HG03097 (cell line): Measurements from ENCODE around the gene TMEM242.
"Not testable (repeated sequence)": the region's sequence is repeated elsewhere in the genome, so short reads cannot be mapped to it uniquely, and the experiment has no call there.

Experiments
- ATAC-seq: cut with Tn5 transposase; IDR thresholded peaks from one replicate; pipeline ENCODE4 v1.9.1; 2021; ENCODE audit not compliant: unreplicated experiment, low FRiP score

The TMEM242 gene

GRCh38 chr6:157323255-157323965, at the start of gene TMEM242:
TSS of gene TMEM242 (minus strand) at chr6:157323519. CDS start at chr6:157323499, 20 bp downstream.
- peak; percentile 85 for ATAC-seq

GRCh38 chr6:157372501-157373280, 49.4 kb upstream of the TMEM242 start:
- ATAC-seq, result no peak

GRCh38 chr6:157370755-157371154, 47.4 kb upstream of the TMEM242 start:
- ATAC-seq, result no peak

- ATAC-seq, result no peak
These were observed 45.2 kb upstream of the TMEM242 start for GRCh38 chr6:157368359-157369049.

GRCh38 chr6:157366648-157367047, 43.3 kb upstream of the TMEM242 start:
- ATAC-seq, result no peak

- no peak for ATAC-seq
These were observed 41.4 kb upstream of the TMEM242 start for GRCh38 chr6:157364705-157365104.

GRCh38 chr6:157361886-157362285, 38.6 kb upstream of the TMEM242 start:
- no peak for ATAC-seq

- ATAC-seq, result no peak
These were observed 35.0 kb upstream of the TMEM242 start for GRCh38 chr6:157358287-157358686.

- no peak for ATAC-seq
These were observed 23.1 kb upstream of the TMEM242 start for GRCh38 chr6:157346373-157346772.

- ATAC-seq, result no peak
These were observed 20.4 kb upstream of the TMEM242 start for GRCh38 chr6:157343732-157344131.

- no peak for ATAC-seq
These were observed 16.1 kb upstream of the TMEM242 start for GRCh38 chr6:157339432-157339831.

- ATAC-seq, result no peak
These were observed 14.4 kb upstream of the TMEM242 start for GRCh38 chr6:157337751-157338150.

GRCh38 chr6:157337276-157337675, 14.0 kb upstream of the TMEM242 start:
- not testable (repeated sequence) for ATAC-seq

- no peak for ATAC-seq
These were observed 12.5 kb upstream of the TMEM242 start for GRCh38 chr6:157335829-157336228.

GRCh38 chr6:157333956-157334355, 10.6 kb upstream of the TMEM242 start:
- ATAC-seq, result no peak

GRCh38 chr6:157333537-157333936, 10.2 kb upstream of the TMEM242 start:
- no peak for ATAC-seq

GRCh38 chr6:157332813-157333212, 9.5 kb upstream of the TMEM242 start:
- ATAC-seq, result no peak

- ATAC-seq, result no peak
These were observed 7.5 kb upstream of the TMEM242 start for GRCh38 chr6:157330831-157331230.

- no peak for ATAC-seq
These were observed 6.5 kb upstream of the TMEM242 start for GRCh38 chr6:157329829-157330228.

GRCh38 chr6:157328108-157328692, 4.9 kb upstream of the TMEM242 start:
- no peak for ATAC-seq

- ATAC-seq, result no peak
These were observed 3.7 kb upstream of the TMEM242 start for GRCh38 chr6:157326979-157327378.
